Dendritic cell treated with granulocyte-macrophage colony-stimulating factor and Interleukin-4, amounts not matched to agents 40 ng/mL and 50 ng/mL, for 4 days (primary cell): ENCODE data around the gene REEP1.
"Not testable (repeated sequence)": the region's sequence is repeated elsewhere in the genome, so short reads cannot be mapped to it uniquely, and the experiment has no call there.

Experiments used
- H3K27ac Mint-ChIP-seq: one replicate; pipeline ENCODE4 v1.8.0; 2022; ENCODE audit warnings: mild to moderate bottlenecking, mixed read lengths
- H3K27me3 Mint-ChIP-seq: one replicate; pipeline ENCODE4 v1.8.0; 2022; ENCODE audit warnings: mild to moderate bottlenecking, mixed read lengths
- H3K36me3 Mint-ChIP-seq: one replicate; pipeline ENCODE4 v1.8.0; 2022; ENCODE audit warnings: low read depth, mixed read lengths
- H3K4me1 Mint-ChIP-seq: one replicate; pipeline ENCODE4 v1.8.0; 2022; ENCODE audit warnings: low read depth, mixed read lengths
- H3K4me3 Mint-ChIP-seq: one replicate; pipeline ENCODE4 v1.8.0; 2022; ENCODE audit warnings: mild to moderate bottlenecking, moderate library complexity, mixed read lengths
- H3K9me3 Mint-ChIP-seq: one replicate; pipeline ENCODE4 v1.8.0; 2022; ENCODE audit warnings: mixed read lengths
- intact Hi-C: fragments of 100-400 bp; cut with micrococcal nuclease; formaldehyde crosslinking; loops from one replicate; pipeline ENCODE4 v1.15.0; 2022

Gene REEP1

DNA sequence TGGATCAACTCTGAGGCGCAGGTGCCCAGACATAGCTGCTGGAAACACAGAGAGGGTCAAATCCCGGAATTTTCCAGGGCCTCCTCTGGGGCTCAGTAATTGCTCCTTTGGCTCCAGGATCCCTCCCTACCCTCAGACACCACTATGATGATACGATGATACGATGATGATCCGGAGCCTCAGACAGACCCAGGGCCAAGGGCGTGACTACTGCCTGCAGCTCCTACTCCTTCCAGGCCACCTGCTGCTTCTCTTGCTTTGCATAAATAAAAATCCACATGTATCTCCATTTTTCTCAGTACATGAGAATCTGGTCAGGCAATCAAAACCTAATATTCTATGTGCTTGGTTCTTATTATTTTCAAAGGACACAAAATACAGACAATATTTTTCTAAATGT is 104.5 kb downstream of the REEP1 start:
- H3K9me3 Mint-ChIP-seq: no peaks in the 10 kb centered on the region
- peaks cover 11% of the 10 kb centered on the region for H3K4me1 Mint-ChIP-seq
- peaks cover 17% of the 10 kb centered on the region for H3K27me3 Mint-ChIP-seq
- H3K4me3 Mint-ChIP-seq: no peak overlapping the region
- H3K36me3 Mint-ChIP-seq: no peaks in the 10 kb centered on the region
- intact Hi-C loops: no loop called here
- no peak overlapping the region for H3K27ac Mint-ChIP-seq

DNA sequence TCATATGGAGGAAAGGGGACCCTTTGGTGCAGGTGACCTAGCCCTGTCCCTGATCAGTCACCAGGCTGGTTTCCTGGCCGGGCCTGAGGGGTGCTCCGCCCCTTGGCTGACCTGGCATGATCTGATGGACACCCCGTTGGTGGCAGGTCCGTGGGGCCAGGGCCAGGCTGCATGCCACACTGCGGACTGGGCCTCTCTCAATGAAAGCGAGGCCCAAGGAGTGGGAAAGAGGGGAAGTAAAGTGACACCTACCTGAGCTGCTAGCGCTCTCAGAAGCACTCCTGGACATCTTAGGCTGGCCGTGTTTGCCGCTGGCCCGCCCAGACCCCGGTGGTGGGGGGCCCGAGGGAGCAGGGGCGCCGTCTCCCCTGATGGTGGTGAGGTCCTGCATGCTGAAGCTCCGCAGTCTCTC is 105.0 kb downstream of the REEP1 start:
- intact Hi-C loops: no loop called here
- no peaks in the 10 kb centered on the region for H3K9me3 Mint-ChIP-seq
- H3K36me3 Mint-ChIP-seq: no peaks in the 10 kb centered on the region
- peaks cover 16% of the 10 kb centered on the region for H3K27me3 Mint-ChIP-seq
- H3K27ac Mint-ChIP-seq: no peak overlapping the region
- peaks cover 11% of the 10 kb centered on the region for H3K4me1 Mint-ChIP-seq
- H3K4me3 Mint-ChIP-seq: no peak overlapping the region

DNA sequence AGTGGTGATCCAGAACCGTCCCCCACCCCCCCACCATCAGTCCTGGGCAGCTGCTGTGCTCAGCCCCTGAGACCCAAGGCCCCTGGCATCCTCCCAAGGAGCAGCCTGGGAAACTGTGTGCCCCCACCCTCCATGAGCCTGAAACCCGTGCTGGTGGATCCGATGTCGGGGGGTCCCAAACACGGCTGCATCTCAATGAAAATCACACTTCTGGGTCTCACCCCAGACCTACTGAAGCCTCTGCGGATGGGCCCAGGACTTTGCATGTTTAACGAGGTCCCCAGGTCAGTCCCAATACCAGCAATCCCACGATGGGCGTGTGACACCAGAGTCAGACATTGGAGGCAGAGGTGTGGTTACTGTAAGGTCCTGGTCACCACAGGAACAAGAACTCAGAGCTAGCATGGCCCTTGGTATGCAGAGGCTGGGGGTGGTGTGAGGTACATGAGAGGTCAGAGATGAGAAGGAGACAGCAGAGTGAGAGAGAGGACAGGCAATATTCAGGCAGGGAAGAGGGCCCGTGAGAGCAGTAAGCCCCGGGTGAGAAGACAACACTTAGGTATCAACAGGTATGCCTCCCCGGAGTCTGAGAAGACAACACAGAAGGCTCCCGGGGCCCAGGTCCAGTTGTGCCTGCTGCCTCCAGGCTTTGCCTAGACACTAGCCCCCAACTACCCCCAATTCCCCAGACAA is 105.6 kb downstream of the REEP1 start:
- H3K36me3 Mint-ChIP-seq: no peaks in the 10 kb centered on the region
- H3K9me3 Mint-ChIP-seq: no peaks in the 10 kb centered on the region
- H3K27ac Mint-ChIP-seq: no peak overlapping the region
- peaks cover 11% of the 10 kb centered on the region for H3K4me1 Mint-ChIP-seq
- peaks cover 13% of the 10 kb centered on the region for H3K27me3 Mint-ChIP-seq
- intact Hi-C loops: no loop called here
- H3K4me3 Mint-ChIP-seq: no peak overlapping the region

DNA sequence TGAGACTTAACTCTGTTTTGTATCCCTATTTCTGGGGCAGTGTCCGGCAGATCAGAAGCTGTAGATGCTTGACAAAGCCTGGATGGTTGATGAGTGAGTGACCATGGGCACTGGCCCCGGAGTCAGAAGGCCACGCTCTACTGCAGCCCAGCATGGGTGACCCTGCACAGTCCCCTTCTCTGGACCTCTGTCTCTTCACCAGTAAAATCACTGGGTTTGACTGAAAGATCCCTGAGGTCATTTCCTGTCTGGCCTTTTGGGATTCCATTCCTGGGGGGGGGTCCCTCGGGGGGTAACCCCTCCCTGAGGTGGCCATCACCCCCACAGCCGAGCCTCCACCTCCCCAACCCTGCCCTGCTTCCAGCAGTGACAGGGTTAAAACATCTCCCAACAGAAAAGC is 106.5 kb downstream of the REEP1 start:
- Mint-ChIP-seq H3K36me3 (no peaks in the 10 kb centered on the region), H3K27me3 (peaks cover 8% of the 10 kb centered on the region), H3K27ac (no peak overlapping the region), H3K4me3 (no peak overlapping the region), H3K4me1 (peaks cover 14% of the 10 kb centered on the region), H3K9me3 (no peaks in the 10 kb centered on the region)
- intact Hi-C loops: no loop called here

DNA sequence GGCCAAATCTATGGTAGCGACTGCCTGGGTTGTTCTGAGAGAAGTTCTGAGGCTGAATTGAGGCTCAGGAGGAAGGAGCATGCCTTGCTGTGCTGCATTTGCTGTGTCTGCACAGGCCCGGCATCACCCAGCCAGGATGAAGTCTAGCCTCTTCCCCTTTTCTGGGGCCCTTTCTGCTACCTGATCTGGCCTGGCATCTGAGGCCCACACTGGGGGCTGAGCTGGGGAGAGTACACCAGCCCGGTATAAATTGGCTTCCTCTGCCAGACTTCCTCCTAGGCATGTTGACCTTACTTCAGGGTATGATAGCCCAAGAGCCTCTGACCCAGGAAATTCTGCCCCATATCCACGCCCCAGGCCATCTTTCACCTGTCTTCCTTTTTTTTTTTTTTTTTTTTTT is 108.2 kb downstream of the REEP1 start:
- Mint-ChIP-seq H3K4me3 (no peak overlapping the region), H3K27ac (no peak overlapping the region), H3K27me3 (peaks cover 5% of the 10 kb centered on the region), H3K9me3 (no peaks in the 10 kb centered on the region), H3K4me1 (peaks cover 27% of the 10 kb centered on the region), H3K36me3 (no peaks in the 10 kb centered on the region)
- intact Hi-C loops: no loop called here

DNA sequence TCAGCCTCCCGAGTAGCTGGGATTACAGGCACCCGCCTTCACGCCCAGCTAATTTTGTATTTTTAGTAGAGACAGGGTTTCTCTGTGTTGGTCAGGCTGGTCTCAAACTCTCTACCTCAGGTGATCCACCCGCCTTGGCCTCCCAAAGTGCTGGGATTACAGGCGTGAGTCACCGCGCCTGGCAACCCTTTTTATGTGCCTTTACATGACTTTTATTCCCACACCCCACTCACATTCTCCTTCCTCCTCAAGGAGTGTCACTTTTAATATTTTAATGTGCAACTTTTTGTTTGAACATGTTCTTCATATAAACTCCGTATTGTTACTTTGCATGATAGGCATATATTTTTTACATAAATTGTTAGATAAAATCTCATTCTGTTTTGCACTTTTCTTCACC is 108.9 kb downstream of the REEP1 start:
- intact Hi-C loops, H3K4me3 Mint-ChIP-seq, H3K27me3 Mint-ChIP-seq, H3K36me3 Mint-ChIP-seq, H3K9me3 Mint-ChIP-seq, H3K27ac Mint-ChIP-seq: not testable (repeated sequence)
- peaks cover 27% of the 10 kb centered on the region for H3K4me1 Mint-ChIP-seq

DNA sequence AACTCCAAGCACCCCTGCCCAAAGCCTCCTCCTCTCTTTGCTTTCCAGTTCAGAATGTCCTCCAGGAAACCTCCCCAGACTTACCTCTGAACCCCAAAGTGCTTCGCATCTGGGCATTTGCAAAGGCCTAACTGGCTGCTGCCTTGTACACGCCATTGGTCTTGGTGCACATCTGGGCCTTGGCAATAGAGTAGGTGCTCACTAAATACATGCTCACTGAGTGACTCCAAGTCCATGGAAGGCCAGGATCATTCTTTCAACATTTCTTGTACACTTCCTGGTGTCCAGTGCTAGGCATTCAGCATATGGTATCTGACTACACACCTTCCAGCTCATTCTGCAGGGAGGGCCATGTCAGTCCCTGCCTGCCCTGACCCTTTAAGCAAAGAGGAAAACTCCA is 109.7 kb downstream of the REEP1 start:
- no peaks in the 10 kb centered on the region for H3K36me3 Mint-ChIP-seq
- H3K4me3 Mint-ChIP-seq: no peak overlapping the region
- no peak overlapping the region for H3K27ac Mint-ChIP-seq
- H3K9me3 Mint-ChIP-seq: no peaks in the 10 kb centered on the region
- H3K27me3 Mint-ChIP-seq: no peaks in the 10 kb centered on the region
- peaks cover 27% of the 10 kb centered on the region for H3K4me1 Mint-ChIP-seq
- intact Hi-C loops: no loop called here

DNA sequence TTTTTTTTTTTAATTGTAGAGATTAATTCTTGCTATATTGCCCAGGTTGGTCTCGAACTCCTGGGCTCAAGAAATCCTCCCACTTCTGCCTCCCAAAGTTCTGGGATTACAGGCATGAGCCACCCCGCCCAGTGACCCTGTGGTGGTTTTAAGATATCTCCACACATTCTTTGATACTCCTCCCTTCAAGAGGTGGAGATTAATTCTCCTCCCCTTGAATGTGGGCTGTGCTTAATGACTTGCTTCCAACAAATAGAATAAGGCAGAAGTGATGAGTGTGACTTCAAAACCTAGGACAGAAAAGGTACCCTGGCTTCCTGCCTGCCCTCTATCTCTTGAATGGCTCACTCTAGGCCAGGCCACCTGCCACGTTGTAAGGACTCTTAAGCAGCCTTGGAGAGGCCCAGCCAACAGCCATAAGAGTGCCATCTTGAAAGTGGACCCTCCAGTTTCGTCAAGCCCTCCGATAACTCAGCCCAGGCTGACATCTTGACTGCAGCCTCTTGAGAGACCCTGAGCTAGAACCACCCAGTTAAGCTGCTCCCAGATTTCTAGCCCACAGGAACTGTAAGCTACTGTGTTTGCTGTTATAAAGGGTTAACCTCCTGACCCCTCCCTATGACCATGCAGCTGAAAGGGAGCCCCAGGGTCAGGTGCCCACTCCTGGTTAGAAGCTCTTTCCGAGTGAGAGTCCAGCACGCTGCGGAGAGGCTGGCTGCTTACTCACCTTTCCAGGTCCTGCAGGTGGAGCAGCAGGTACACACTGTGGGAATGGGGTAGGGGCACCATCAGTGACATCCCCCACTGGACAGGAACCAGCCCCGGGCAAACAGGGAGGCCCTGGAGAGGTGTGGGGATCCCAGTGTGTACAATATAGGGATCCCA is 110.5 kb downstream of the REEP1 start:
- intact Hi-C loops: no loop called here
- H3K9me3 Mint-ChIP-seq: no peaks in the 10 kb centered on the region
- peaks cover 27% of the 10 kb centered on the region for H3K4me1 Mint-ChIP-seq
- no peaks in the 10 kb centered on the region for H3K27me3 Mint-ChIP-seq
- H3K4me3 Mint-ChIP-seq: no peak overlapping the region
- no peaks in the 10 kb centered on the region for H3K36me3 Mint-ChIP-seq
- no peak overlapping the region for H3K27ac Mint-ChIP-seq

DNA sequence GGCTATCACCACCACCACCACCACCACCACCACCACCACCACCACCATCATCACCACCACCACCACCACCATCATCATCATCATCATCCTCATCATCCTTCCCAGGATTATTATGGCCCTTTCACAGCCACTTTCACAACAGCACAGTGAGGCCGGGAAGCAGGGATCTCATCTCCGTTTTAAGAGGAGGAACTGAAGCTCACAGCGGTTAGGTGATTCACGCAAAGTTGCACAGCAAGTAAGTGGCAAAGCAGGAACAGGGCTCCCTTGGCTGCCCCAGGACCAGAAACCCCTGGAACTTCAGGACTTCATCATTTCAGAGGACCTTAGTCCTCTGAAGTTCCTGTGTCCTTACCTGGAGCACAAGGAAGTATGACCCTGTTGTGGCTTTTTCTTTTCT is 111.4 kb downstream of the REEP1 start:
- H3K36me3 Mint-ChIP-seq: no peaks in the 10 kb centered on the region
- H3K27me3 Mint-ChIP-seq: no peaks in the 10 kb centered on the region
- peaks cover 27% of the 10 kb centered on the region for H3K4me1 Mint-ChIP-seq
- intact Hi-C loops: no loop called here
- H3K9me3 Mint-ChIP-seq: no peaks in the 10 kb centered on the region
- H3K27ac Mint-ChIP-seq: no peak overlapping the region
- no peak overlapping the region for H3K4me3 Mint-ChIP-seq

DNA sequence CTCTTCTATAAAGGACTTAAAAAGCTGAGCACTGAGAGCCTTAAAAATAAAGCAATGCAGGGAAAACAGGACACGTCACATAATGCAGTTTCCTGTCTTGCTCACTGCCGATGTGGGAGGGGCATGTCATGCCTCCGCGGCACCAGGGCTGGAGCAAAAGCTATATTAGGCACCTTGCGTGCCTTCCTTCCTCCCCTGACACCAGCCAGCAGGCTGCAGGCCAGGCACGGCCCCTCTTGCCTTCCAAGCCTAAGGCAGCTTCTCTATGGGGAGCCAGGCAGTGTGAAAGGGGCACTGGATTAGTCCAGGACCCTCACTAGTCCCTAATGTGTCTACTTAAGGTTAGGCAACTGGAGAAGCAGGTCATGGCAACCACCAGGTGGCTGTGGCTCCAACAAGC is 111.8 kb downstream of the REEP1 start:
- H3K27me3 Mint-ChIP-seq: no peaks in the 10 kb centered on the region
- H3K36me3 Mint-ChIP-seq: no peaks in the 10 kb centered on the region
- peaks cover 27% of the 10 kb centered on the region for H3K4me1 Mint-ChIP-seq
- intact Hi-C loops: no loop called here
- H3K9me3 Mint-ChIP-seq: no peaks in the 10 kb centered on the region
- no peak overlapping the region for H3K4me3 Mint-ChIP-seq
- H3K27ac Mint-ChIP-seq: peak overlapping the region; percentile 33

DNA sequence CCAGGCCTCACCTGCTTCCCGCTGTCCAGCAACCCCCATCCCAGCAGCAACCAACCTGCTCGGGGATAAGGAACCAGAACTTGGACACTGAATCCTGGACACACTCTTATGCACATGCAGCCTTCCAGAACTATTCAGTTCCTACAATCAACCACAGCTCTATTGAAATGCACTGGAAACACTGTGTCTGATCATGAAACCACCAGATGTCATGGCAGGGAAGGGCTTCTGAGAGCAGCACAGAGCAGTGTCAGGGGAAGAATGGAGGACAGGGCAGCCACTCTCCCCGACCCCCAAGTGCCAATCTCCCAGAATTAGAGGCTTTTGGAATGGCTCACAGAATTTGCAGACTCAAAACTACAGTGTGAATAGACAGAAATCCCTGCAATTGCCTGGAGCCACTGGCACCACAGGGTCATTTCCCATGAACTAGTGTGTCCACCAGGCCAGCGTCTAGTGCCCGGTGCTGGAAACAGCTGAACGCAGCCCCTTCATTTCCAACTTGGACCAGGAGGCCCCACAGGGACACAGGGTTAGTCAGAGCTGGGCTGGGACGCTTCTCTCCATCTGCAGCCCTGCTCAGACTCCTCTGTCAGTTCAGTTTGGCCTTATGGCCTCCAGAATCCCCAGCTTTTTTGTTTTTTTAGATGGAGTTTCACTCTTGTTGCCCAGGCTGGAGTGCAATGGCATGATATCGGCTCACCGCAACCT is 112.6 kb downstream of the REEP1 start:
- H3K4me1 Mint-ChIP-seq: peaks cover 27% of the 10 kb centered on the region
- H3K36me3 Mint-ChIP-seq: no peaks in the 10 kb centered on the region
- H3K9me3 Mint-ChIP-seq: no peaks in the 10 kb centered on the region
- H3K27me3 Mint-ChIP-seq: no peaks in the 10 kb centered on the region
- intact Hi-C loops: no loop called here
- H3K27ac Mint-ChIP-seq: peak overlapping the region; percentile 33
- no peak overlapping the region for H3K4me3 Mint-ChIP-seq

DNA sequence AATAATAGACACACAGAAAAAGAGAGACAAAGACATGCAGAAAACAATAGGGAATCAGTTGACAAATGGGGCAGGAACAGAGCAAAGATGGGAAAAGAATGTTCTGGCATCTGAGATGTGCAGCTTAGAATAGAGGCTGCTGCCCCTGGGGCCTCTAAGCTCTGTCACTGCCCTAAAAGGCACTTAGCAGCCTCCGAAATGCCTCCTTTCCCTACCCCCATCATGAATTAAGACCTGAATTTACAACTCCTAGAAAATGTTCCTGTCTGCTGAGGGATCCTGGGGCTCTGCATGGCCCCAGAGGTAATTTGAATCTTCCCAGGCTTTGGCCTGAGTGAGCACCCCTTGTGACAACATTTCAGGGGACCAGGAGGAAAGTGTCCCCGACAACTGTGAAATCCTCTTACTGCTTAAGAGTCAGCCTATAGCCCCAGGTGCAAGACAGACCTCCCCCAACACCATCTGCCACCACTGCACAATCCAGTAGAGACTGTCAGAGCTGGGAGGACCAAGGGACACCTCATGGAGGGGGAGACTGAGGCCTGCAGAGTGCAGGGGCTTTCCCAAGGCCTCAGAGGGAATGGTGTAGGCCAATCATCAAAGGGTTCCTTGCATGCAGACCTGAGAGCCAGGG is 113.4 kb downstream of the REEP1 start:
- peaks cover 26% of the 10 kb centered on the region for H3K4me1 Mint-ChIP-seq
- no peaks in the 10 kb centered on the region for H3K36me3 Mint-ChIP-seq
- no peaks in the 10 kb centered on the region for H3K9me3 Mint-ChIP-seq
- no peak overlapping the region for H3K27ac Mint-ChIP-seq
- no peak overlapping the region for H3K4me3 Mint-ChIP-seq
- intact Hi-C loops: no loop called here
- no peaks in the 10 kb centered on the region for H3K27me3 Mint-ChIP-seq

DNA sequence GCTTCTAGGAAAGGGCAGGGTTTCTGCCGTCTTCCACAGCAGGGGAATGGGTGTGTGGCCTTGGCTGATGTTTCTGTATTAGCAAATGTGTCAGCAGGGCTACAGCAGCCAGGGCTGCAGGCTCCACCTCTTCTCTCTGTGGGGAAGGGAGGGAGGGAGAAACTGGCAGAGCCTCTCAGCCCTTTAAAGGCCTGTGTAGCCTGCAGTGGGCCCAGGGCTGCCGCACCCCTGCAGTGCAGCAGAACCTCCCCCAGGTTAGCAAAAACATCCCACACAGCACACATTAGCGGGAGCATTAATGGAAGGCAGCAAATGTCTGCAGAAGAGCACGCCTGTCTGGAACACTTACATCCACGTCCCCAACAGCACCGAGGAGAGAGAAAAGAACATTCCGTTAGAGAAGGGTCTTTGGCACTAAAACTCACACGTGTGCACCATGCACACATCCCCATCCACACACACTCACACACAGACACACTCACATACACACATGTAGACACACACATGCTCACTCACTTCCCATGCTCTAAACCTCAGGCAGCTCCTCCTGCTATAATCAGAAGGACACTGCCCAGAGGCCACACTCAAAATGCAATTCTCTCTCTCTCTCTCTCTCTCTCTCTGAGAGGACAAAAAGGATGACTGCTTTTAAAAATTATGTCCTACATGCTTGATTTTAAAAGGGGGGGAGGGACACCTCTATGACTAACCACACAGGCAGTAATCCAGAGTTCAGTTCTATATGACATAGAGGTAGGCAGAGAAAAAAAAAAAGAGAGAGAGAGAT is 114.1 kb downstream of the REEP1 start:
- H3K27me3 Mint-ChIP-seq: no peaks in the 10 kb centered on the region
- H3K27ac Mint-ChIP-seq: no peak overlapping the region
- H3K36me3 Mint-ChIP-seq: no peaks in the 10 kb centered on the region
- no peak overlapping the region for H3K4me3 Mint-ChIP-seq
- H3K9me3 Mint-ChIP-seq: no peaks in the 10 kb centered on the region
- H3K4me1 Mint-ChIP-seq: peaks cover 19% of the 10 kb centered on the region
- intact Hi-C loops: no loop called here
